Peyer's patch (tissue), 4 donors: Measurements from ENCODE around the gene ZCRB1. TPM values are rescaled to one million over a fixed set of nuclear protein-coding genes. Genes with fewer than 3 reads are reported as not detected.
A peak's percentile ranks its signal among the peaks of the same experiment; 100 is the strongest.

Experiments
- DNase-seq, 3 donors: peaks; one replicate each; pipeline ENCODE4 v3.0.0-alpha.2; 2017 to 2019
- H3K27ac ChIP-seq, 4 donors: fragments of 200-600 bp; sonication (generic); one replicate each; pipeline ENCODE4 v1.5.1; 2016 to 2019
- H3K27me3 ChIP-seq, 2 donors: fragments of 200-600 bp; sonication (generic); one replicate each; pipeline ENCODE4 v1.5.1; 2019
- H3K36me3 ChIP-seq, 3 donors: fragments of 200-600 bp; sonication (generic); one replicate each; pipeline ENCODE4 v1.5.1; 2016 to 2019
- H3K4me1 ChIP-seq, 4 donors: fragments of 200-600 bp; sonication (generic); one replicate each; pipeline ENCODE4 v1.5.1; 2016 to 2019
- H3K4me3 ChIP-seq, 4 donors: fragments of 200-600 bp; sonication (generic); 1 replicate in 3 of 4; 2 replicates in 1 of 4; pipeline ENCODE4 v1.5.1; 2016 to 2019; ENCODE audit warnings: mild to moderate bottlenecking in 1 of 4
- H3K9me3 ChIP-seq, 4 donors: fragments of 200-600 bp; sonication (generic); one replicate each; pipeline ENCODE4 v1.5.1; 2016 to 2019; ENCODE audit warnings: mild to moderate bottlenecking in 1 of 4
- CTCF ChIP-seq, 6 experiments: fragments of 450-650 bp in 4 of 6; fragments of 200-600 bp in 2 of 6; sonication (generic) in 1 of 6; IDR thresholded peaks; one replicate each; pipeline ENCODE4 v1.5.1; 2017 to 2019; ENCODE audit warnings: antibody characterized with exemption in 6 of 6, mild to moderate bottlenecking in 3 of 6, moderate library complexity in 1 of 6
- POLR2A ChIP-seq, 2 donors: fragments of 450-650 bp; IDR thresholded peaks; one replicate each; pipeline ENCODE4 v1.5.1; 2017; ENCODE audit warnings: antibody characterized with exemption in 2 of 2, mild to moderate bottlenecking in 2 of 2, moderate library complexity in 2 of 2
- total RNA-seq, 4 donors: library from RNA; depleted of rRNA; stranded (reverse); fragments of >200 nt; gene quantifications; one replicate each; pipeline ENCODE4 v1.1.0, GENCODE V29; 2016

ZCRB1 gene
- total RNA-seq, result 10 to 100 TPM in 3 of 4 donors, 1 to 10 TPM in 1; 9.1 to 18.7 (median 12.2) TPM

GRCh38 chr12:42325653-42326474, at the start of gene ZCRB1, which contains the start of gene PPHLN1:
ZCRB1 (minus strand) TSS chr12:42326094; CDS start chr12:42324102, 1,992 bp downstream.
PPHLN1 (plus strand) TSS chr12:42326167; CDS start chr12:42335903, 9,736 bp downstream.
- no peak for TF ChIP-seq CTCF (IDR thresholded peaks at IDR 0.05)
- TF ChIP-seq POLR2A (IDR thresholded peaks at IDR 0.05), result peak; percentile 63 to 68
- DNase-seq, result peak; percentile 86 to 94 (median 86)

GRCh38 chr12:42373669-42374068, 47.8 kb upstream of the ZCRB1 start:
- Histone ChIP-seq H3K36me3 (peaks cover 0 to 19% (median 0%) of the 10 kb centered on the region in 3 donors), H3K27ac (no peak overlapping the region), H3K4me1 (no peaks in the 10 kb centered on the region), H3K9me3 (no peaks in the 10 kb centered on the region), H3K4me3 (no peak overlapping the region), H3K27me3 (no peaks in the 10 kb centered on the region)
- TF ChIP-seq CTCF (IDR thresholded peaks at IDR 0.05) (no peak), POLR2A (IDR thresholded peaks at IDR 0.05) (no peak)
- no peak for DNase-seq

More at GRCh38 chr12:42325653-42326474, at the start of gene ZCRB1, which contains the start of gene PPHLN1:
- Histone ChIP-seq H3K4me1 (peaks cover 4 to 13% (median 10%) of the 10 kb centered on the region in 4 donors), H3K4me3 (peak within 1 kb of the TSS; percentile 58 to 85 (median 76)), H3K9me3 (no peaks in the 10 kb centered on the region), H3K36me3 (peaks cover 0 to 4% (median 0%) of the 10 kb centered on the region in 3 donors), H3K27ac (peak within 1 kb of the TSS; percentile 78 to 83 (median 82)), H3K27me3 (no peaks in the 10 kb centered on the region)

GRCh38 chr12:42372154-42372791, 46.4 kb upstream of the ZCRB1 start:
- DNase-seq, result no peak
- no peaks in the 10 kb centered on the region for H3K9me3 ChIP-seq
- H3K36me3 ChIP-seq, result peaks cover 0 to 19% (median 0%) of the 10 kb centered on the region in 3 donors
- H3K4me1 ChIP-seq, result no peaks in the 10 kb centered on the region
- no peak overlapping the region for H3K27ac ChIP-seq
- no peak overlapping the region for H3K4me3 ChIP-seq
- no peak for TF ChIP-seq POLR2A (IDR thresholded peaks at IDR 0.05)
- peak; percentile 18 to 79 (median 74) for TF ChIP-seq CTCF (IDR thresholded peaks at IDR 0.05)
- no peaks in the 10 kb centered on the region for H3K27me3 ChIP-seq

GRCh38 chr12:42370013-42370412, 44.1 kb upstream of the ZCRB1 start:
- no peak for TF ChIP-seq POLR2A (IDR thresholded peaks at IDR 0.05)
- TF ChIP-seq CTCF (IDR thresholded peaks at IDR 0.05), result no peak
- H3K36me3 ChIP-seq, result peaks cover 0 to 4% (median 0%) of the 10 kb centered on the region in 3 donors
- no peak for DNase-seq
- H3K27ac ChIP-seq, result no peak overlapping the region
- no peaks in the 10 kb centered on the region for H3K27me3 ChIP-seq
- H3K4me3 ChIP-seq, result no peak overlapping the region
- H3K9me3 ChIP-seq, result no peaks in the 10 kb centered on the region
- no peaks in the 10 kb centered on the region for H3K4me1 ChIP-seq

- H3K27ac ChIP-seq, result no peak overlapping the region
- H3K36me3 ChIP-seq, result no peaks in the 10 kb centered on the region
- H3K9me3 ChIP-seq, result no peaks in the 10 kb centered on the region
- no peaks in the 10 kb centered on the region for H3K4me1 ChIP-seq
- DNase-seq, result no peak
- no peak overlapping the region for H3K4me3 ChIP-seq
- TF ChIP-seq CTCF (IDR thresholded peaks at IDR 0.05) (no peak), POLR2A (IDR thresholded peaks at IDR 0.05) (no peak)
- H3K27me3 ChIP-seq, result no peaks in the 10 kb centered on the region
Observed at GRCh38 chr12:42365486-42365885, 39.6 kb upstream of the ZCRB1 start.
